ENCODE measurements around the gene GRHL3.
"Not testable (repeated sequence)": the region's sequence is repeated elsewhere in the genome, so short reads cannot be mapped to it uniquely, and the experiment has no call there.

The GRHL3 gene

DNA sequence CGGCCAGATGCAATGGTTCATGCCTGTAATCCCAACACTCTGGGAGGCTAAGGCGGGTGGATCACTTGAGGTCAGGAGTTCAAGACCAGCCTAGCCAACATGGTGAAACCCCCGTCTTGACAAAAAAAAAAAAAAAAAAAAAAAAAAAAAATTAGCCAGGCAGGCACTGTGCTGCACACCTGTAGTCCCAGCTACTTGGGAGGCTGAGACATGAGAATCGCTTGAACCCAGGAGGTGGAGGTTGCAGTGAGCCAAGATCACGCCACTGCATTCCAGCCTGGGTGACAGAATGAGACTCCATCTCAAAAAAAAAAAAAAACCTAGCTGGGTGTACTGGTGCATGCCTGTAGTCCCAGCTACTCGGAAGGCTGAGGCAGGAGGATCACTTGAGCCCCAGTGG is 31.4 kb upstream of the GRHL3 start:
- H3K27ac Mint-ChIP-seq; H3K4me1 Mint-ChIP-seq; H3K4me3 Mint-ChIP-seq; ATAC-seq; H3K9me3 Mint-ChIP-seq; H3K36me3 Mint-ChIP-seq; DNase-seq (ENCODE audit: low spot score in 2 of 2): not testable (repeated sequence)

DNA sequence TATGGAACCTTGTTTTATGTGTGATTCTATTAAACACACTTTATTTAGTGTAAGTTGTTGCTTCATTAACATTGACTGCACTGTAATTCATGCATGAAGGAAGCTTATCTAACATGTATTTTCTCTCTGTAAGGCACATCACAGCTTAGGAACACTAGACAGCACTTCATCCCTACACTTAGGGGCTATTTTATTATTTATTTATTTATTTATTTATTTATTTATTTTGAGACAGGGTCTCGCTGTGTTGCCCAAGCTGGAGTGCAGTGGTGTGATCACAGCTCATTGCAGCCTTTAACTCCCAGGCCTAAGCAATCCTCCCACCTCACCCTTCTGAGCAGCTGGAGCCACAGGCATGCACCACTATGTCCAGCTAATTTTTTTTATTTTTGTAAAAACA is 30.7 kb upstream of the GRHL3 start:
- no peaks in the 10 kb centered on the region for H3K36me3 Mint-ChIP-seq
- H3K9me3 Mint-ChIP-seq, result no peaks in the 10 kb centered on the region
- no peak overlapping the region for H3K27ac Mint-ChIP-seq
- no peak for ATAC-seq
- no peak overlapping the region for H3K4me3 Mint-ChIP-seq
- DNase-seq (ENCODE audit: low spot score in 2 of 2), result no peak
- H3K4me1 Mint-ChIP-seq, result no peaks in the 10 kb centered on the region

DNA sequence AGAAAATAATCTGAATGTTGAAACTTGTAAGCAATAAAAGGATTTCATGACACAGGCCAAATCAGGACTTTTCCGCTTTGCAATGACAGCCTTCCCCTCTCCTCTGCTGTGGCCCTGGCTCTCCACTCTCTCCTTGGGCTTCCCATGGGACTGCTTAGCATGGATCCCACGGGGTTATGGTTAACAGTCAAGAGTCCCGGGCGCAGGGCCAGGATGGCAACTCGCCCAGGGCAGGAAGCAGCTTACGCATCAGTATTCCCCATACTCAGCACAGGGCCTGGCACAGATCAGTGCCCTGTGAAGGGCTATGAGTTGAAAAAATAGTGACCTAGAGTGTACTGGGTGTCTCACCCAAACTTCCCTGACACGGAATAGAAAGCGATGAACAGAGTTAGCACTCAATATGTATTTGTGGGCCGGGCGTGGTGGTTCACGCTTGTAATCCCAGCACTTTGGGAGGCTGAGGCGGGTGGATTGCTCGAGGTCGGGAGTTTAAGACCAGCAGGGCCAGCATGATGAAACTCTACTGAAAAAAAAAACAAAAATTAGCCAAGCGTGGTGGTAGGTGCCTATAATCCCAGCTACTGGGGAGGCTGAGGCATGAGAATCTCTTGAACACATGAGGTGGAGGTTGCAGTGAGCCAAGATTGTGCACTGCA is 29.1 kb upstream of the GRHL3 start:
- Mint-ChIP-seq H3K36me3 (no peaks in the 10 kb centered on the region), H3K4me3 (no peak overlapping the region), H3K4me1 (no peaks in the 10 kb centered on the region), H3K27ac (no peak overlapping the region), H3K9me3 (no peaks in the 10 kb centered on the region)
- DNase-seq (ENCODE audit: low spot score in 2 of 2) (no peak), ATAC-seq (no peak)

DNA sequence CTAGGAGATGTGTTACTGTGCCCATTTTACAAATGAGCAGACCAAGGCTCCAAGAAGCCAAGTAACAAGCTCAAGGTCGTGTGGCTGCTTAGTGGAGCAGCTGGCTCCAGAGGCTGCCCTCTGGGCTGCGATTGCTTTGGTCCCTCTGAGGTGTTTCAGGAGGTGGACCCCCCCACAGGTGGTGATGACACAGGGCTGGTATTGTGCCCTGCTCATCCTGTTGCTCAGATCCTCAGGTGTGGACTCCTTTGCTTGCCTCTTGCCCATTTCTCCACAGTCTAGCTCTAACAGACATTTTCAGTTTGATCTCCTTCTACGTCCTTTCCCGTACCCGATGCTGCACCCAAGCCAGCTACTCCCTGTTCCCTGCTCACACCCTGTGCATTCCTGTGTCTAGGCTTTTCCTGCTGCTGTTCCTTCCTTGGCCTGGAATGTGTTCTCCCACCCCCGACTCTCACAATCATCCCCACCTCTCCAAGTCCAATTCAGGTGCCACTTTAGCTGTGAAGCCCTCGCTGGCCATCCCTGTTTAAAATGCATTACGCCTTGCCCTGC is 28.1 kb upstream of the GRHL3 start:
- DNase-seq (ENCODE audit: low spot score in 2 of 2) (no peak), ATAC-seq (no peak)
- Mint-ChIP-seq H3K9me3 (no peaks in the 10 kb centered on the region), H3K36me3 (no peaks in the 10 kb centered on the region), H3K27ac (no peak overlapping the region), H3K4me1 (no peaks in the 10 kb centered on the region), H3K4me3 (no peak overlapping the region)

DNA sequence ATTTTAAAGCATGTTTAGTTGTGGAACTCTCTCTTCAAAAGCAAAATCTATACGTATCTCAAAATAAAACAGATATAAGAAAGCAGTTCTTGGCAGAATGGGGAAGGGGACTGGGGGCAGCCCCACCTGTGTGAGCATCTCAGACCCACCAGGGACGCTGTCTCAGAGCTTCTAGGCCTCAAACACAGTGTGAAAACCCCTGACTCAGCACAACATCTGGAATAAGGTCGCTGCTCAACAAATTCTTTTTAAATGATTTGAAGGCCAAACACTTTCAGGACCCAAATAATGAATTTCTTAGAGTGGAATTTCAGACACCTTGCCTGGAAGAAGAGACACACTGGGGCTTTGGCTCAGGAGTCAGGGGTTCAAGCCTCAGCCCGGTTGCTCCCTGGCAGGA is 27.1 kb upstream of the GRHL3 start:
- ATAC-seq (no peak), DNase-seq (ENCODE audit: low spot score in 2 of 2) (no peak)
- Mint-ChIP-seq H3K4me1 (no peaks in the 10 kb centered on the region), H3K4me3 (no peak overlapping the region), H3K9me3 (no peaks in the 10 kb centered on the region), H3K36me3 (no peaks in the 10 kb centered on the region), H3K27ac (no peak overlapping the region)

DNA sequence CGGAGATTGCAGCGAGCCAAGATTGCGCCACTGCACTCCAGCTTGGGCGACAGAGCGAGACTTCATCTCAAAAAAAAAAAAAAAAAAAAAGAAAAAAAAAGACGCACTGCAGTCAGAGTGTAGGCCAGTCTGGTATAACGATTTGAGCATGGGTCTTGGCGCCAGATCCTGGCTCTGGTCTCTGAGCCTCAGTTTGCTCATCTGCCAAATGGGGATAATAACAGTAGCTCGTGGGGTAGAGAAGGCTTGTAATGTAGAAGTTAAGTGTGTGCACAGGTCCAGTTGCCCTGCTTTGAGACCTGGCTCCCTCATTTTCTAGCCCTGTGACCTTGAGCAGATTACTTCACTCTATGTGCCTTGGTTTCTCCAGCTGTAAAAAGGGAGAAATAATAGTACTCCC is 26.3 kb upstream of the GRHL3 start:
- Mint-ChIP-seq H3K9me3 (no peaks in the 10 kb centered on the region), H3K4me1 (no peaks in the 10 kb centered on the region), H3K4me3 (no peak overlapping the region), H3K27ac (no peak overlapping the region), H3K36me3 (no peaks in the 10 kb centered on the region)
- DNase-seq (ENCODE audit: low spot score in 2 of 2) (no peak), ATAC-seq (no peak)

DNA sequence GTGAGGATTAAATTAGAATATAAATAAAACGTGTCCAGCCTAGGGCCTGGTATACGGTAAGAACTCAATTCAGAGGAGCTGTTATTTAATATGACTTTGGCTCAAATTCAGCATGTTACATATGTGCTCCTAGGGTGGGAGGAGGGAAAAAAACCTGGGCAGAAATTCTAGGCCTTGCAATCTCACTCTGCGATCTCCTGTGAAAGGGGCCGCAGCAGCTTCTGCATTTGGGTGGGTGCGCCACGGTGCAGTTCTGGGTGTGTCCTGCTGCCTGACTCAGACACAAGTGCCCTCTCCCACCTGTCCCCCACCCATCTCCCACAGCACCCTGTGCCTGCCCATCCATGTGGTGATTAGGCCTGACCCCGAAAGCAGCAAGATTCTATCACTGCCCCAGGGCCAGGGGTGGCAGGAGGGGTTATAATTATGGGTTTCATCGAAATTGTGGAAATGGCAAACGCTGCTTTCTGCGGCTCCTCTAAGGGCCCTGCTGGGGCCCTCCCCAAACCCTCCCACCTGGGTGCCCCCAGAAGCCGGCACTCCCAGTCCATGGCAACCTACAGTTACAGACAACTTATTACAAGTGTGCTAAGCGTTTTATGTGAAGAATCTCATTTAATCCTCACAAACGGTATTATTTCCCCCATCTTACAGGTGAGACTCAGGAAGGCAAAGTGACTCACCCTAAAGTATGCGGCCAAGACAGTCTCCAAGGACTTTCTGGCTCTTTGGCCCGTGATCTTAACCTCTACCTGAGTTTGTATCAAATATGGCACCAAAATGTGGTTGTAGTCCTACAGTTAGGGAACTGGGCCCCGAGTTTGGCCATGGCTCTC is 25.5 kb upstream of the GRHL3 start:
- Mint-ChIP-seq H3K9me3 (no peaks in the 10 kb centered on the region), H3K27ac (no peak overlapping the region), H3K4me3 (no peak overlapping the region), H3K4me1 (no peaks in the 10 kb centered on the region), H3K36me3 (no peaks in the 10 kb centered on the region)
- DNase-seq (ENCODE audit: low spot score in 2 of 2), result no peak
- ATAC-seq, result no peak

DNA sequence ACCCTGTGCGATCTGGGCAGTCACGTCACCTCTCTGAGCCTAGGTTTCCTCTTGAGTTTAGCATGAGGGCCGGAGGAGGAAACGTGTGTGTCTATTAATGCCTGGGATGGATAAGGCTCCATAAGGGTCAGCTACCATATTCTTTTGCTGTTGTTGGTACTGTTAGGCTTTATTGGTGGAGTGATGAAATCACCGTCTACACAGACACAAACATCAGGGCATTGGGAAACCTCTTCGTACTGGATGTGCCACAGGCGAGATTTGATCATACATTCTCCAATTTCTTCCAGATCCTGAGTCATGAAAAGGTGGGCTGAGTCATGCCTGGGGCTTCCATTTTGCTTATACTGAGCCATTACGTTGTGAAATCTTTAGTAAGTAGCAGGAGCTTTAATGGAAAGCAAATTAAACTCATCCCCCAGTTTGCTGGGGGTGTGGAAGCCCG is 24.9 kb upstream of the GRHL3 start:
- no peak for DNase-seq (ENCODE audit: low spot score in 2 of 2)
- no peak overlapping the region for H3K27ac Mint-ChIP-seq
- H3K4me3 Mint-ChIP-seq, result no peak overlapping the region
- no peaks in the 10 kb centered on the region for H3K9me3 Mint-ChIP-seq
- no peaks in the 10 kb centered on the region for H3K4me1 Mint-ChIP-seq
- no peaks in the 10 kb centered on the region for H3K36me3 Mint-ChIP-seq
- ATAC-seq, result no peak

DNA sequence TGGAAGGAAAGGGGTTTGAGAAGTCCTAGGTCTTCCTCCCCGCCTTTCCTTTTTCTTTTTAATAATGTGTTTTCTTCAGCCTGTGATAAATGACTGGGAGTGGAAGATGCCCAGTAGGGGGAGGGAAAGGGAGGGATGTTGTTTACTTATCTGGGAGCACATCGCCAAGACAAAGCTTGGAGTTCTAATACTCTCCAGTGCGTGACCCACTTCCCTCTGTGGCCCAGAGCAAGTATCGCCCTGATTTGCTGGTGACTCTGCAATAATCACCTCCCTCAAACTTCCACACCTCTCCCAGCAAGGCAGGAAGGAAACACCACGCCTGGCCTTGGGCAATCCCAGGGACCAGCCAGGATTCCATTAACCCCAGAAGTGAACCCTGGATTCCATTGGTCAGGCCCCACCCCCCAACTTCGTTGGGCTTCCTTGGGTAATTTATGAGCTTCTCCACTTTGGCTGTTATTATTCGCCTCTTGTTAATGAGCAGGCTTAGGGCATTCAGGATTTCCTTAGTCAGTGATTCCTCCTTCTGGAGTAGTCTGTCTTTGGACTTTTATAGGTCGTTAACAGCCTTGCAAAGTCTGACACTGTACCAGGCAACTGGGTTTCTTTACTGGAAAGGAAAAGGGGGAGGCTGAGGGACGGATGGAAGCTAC is 24.3 kb upstream of the GRHL3 start:
- Mint-ChIP-seq H3K4me3 (no peak overlapping the region), H3K27ac (no peak overlapping the region), H3K9me3 (no peaks in the 10 kb centered on the region), H3K36me3 (no peaks in the 10 kb centered on the region), H3K4me1 (no peaks in the 10 kb centered on the region)
- DNase-seq (ENCODE audit: low spot score in 2 of 2), result no peak
- no peak for ATAC-seq

DNA sequence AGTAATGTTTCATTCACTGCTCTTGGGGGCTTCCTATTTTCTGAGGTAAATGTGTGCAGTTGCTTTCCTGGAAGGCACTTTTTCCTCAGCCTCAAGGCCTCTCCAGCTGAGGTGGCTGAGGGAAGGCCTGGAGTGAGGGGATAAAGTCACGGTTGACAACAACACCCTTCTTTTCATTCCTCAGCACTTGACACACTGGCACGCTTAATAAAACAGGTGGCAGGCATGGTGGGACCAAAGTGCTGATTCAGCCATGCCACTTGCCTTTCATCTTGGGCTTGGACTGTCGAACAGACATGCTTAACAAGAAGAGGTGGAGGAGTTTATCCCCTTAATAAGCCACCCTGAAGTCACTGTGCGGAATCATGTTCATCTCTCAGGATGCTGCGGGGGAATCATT is 23.6 kb upstream of the GRHL3 start:
- H3K9me3 Mint-ChIP-seq, result no peaks in the 10 kb centered on the region
- H3K27ac Mint-ChIP-seq, result no peak overlapping the region
- H3K36me3 Mint-ChIP-seq, result no peaks in the 10 kb centered on the region

DNA sequence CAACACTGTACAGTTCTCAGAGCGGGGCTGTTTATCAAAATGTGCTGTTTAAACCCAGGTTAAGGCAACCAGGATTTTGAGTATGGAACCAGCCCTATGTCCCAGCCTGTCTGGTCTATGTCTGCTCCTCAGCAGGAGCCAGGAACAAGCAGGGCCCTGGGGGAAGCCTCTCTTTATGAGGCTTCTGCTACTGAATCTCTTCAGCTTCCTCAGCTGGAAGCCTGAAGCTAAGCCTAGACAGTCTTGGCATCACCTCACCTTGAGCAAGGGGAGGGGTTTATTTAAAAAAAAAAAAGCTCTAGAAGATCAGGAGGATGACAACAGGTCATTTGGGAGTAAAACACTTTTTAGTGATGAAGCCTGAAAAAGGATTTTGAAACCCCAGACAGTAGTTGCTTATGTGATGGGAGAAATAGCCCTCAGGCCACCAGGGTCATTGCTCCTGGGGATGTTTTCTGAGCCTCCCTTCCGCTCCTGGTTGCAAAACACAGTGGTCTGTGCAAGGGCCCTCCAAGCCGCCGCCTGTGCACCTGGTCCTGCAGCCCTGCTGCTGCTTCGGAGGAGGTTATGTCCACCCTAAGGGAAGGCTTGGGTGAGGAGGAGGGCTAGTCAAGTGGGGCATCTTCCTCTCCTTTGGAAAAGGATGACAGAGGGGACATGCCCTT is 21.8 kb upstream of the GRHL3 start:
- H3K36me3 Mint-ChIP-seq, result no peaks in the 10 kb centered on the region
- no peak for ATAC-seq
- H3K9me3 Mint-ChIP-seq, result no peaks in the 10 kb centered on the region

More for the DNA sequence above, 23.6 kb upstream of the GRHL3 start:
- no peak overlapping the region for H3K4me3 Mint-ChIP-seq
- no peak for DNase-seq (ENCODE audit: low spot score in 2 of 2)
- H3K4me1 Mint-ChIP-seq, result no peaks in the 10 kb centered on the region
- ATAC-seq, result no peak

DNA sequence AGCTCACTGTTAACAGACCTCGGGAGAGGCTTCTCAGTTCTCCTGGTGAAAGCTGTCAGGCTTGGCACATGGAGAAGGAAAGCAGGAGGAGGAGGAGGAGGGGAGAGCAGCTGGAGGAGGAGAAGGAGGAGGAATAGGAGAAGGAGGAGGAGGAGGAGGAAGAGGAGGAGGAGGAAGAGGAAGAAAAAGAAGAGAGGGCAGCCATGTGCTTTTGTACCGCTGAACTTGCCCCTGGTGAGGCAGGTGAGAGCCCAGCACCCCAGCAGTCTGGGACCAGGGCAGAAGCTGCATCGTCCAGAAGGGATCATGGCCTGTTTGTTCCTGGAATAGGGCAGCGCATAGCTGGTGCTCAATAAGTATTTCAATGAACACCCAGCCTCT is 21.3 kb upstream of the GRHL3 start:
- no peaks in the 10 kb centered on the region for H3K9me3 Mint-ChIP-seq
- H3K4me3 Mint-ChIP-seq, result no peak overlapping the region
- ATAC-seq (no peak), DNase-seq (ENCODE audit: low spot score in 2 of 2) (no peak)
- H3K27ac Mint-ChIP-seq, result no peak overlapping the region
- no peaks in the 10 kb centered on the region for H3K36me3 Mint-ChIP-seq
- H3K4me1 Mint-ChIP-seq, result no peaks in the 10 kb centered on the region

More for the DNA sequence above, 21.8 kb upstream of the GRHL3 start:
- H3K27ac Mint-ChIP-seq, result no peak overlapping the region
- DNase-seq (ENCODE audit: low spot score in 2 of 2), result no peak
- H3K4me1 Mint-ChIP-seq, result no peaks in the 10 kb centered on the region
- no peak overlapping the region for H3K4me3 Mint-ChIP-seq

DNA sequence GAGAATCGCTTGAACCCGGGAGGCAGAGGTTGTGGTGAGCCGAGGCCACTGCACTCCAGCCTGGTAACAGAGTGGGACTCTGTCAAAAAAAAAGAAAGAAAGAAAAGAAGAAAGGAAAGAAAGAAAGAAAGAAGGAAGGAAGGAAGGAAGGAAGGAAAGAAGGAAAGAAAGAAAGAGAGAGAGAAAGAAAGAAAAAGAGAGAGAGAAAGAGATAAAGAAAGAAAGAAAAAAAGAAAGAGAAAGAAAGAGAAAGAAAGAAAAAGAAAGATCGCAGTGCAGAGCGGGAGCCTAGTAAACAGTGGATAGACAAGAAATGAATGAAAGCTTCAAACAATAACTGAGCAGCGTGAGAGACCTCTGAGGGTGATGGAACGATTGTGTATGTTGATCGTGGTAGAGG is 20.6 kb upstream of the GRHL3 start:
- Mint-ChIP-seq H3K4me1 (no peaks in the 10 kb centered on the region), H3K27ac (no peak overlapping the region)
- no peak for ATAC-seq

DNA sequence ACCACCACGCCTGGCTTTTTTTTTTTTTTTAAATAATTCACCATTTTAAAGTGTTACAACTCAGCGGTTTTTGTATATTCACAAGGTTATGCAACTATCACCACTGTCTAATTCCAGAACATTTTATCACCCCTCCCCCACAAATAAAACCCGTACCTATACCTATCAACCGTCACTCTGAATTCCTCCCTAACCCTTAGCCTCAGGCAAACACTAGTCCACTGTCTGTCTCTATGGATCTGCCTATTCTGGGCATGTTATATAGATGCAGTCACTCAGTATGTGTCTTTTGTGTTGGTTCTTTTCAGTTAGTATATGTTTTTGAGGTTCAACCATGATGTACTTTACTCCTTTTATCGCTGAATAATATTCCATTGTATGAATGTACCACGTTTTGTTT is 19.3 kb upstream of the GRHL3 start:
- no peak overlapping the region for H3K27ac Mint-ChIP-seq
- DNase-seq (ENCODE audit: low spot score in 2 of 2) (no peak), ATAC-seq (no peak)
- H3K9me3 Mint-ChIP-seq, result no peaks in the 10 kb centered on the region
- no peaks in the 10 kb centered on the region for H3K4me1 Mint-ChIP-seq
- H3K36me3 Mint-ChIP-seq, result no peaks in the 10 kb centered on the region
- no peak overlapping the region for H3K4me3 Mint-ChIP-seq

More for the DNA sequence above, 20.6 kb upstream of the GRHL3 start:
- Mint-ChIP-seq H3K9me3 (no peaks in the 10 kb centered on the region), H3K4me3 (no peak overlapping the region), H3K36me3 (no peaks in the 10 kb centered on the region)
- no peak for DNase-seq (ENCODE audit: low spot score in 2 of 2)

Data from stimulated activated effector memory CD8-positive, alpha-beta T cell treated with anti-CD3 and anti-CD28 coated beads, Interleukin-12 subunit alpha, Interleukin-12 subunit beta, amount 100 ng/mL, for 72 hours (primary cell).